ENCODE measurements around the gene TSPAN17.

The TSPAN17 gene

DNA sequence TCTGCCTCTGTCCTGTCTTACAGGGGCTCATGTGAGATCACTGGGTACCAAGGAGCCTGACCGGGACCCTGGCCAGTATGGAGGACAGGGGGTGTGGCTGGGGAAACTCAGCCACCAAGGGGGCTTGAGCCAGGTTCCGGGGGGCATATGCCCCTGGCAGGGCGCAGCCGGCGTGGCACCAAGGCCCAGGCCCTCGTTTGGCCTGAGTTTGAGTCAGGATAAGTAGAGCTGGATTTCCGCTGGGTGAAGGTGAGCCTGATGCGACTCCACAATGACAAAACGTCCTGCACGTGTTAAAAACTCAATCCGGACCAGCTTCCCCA lies 616 bp upstream of the TSPAN17 start:
- H3K4me3 ChIP-seq (IDR thresholded peaks at IDR 0.05; ENCODE audit: insufficient read depth, low read depth, low read length): no peak overlapping the region
- peak overlapping the region; percentile 77 for H2AFZ ChIP-seq (ENCODE audit: low read depth)
- no peaks in the 10 kb centered on the region for H3K27me3 ChIP-seq (ENCODE audit: insufficient read depth, low read depth)
- H3K4me2 ChIP-seq: peak overlapping the region; percentile 61
- H3K9ac ChIP-seq: peak overlapping the region; percentile 37; the same call in 1 of the 2 replicates
- TF ChIP-seq CTCF (conservative IDR thresholded peaks at IDR 0.05; ENCODE audit: low read depth, low read length): no peak
- H3K27ac ChIP-seq: no peak overlapping the region
- no peaks in the 10 kb centered on the region for H3K36me3 ChIP-seq (ENCODE audit: insufficient read depth)
- H4K20me1 ChIP-seq (ENCODE audit: insufficient read depth): no peaks in the 10 kb centered on the region
- peaks cover 15% of the 10 kb centered on the region for H3K4me1 ChIP-seq (ENCODE audit: low read depth, poor library complexity, severe bottlenecking)
- no peaks in the 10 kb centered on the region for H3K79me2 ChIP-seq (ENCODE audit: insufficient read depth, low read depth)

GRCh38 chr5:176647843-176648473 lies 674 bp downstream of the TSPAN17 start:
- H3K9ac ChIP-seq: peak overlapping the region; percentile 53; the same call in 1 of the 2 replicates
- H3K27ac ChIP-seq: no peak overlapping the region
- H3K79me2 ChIP-seq (ENCODE audit: insufficient read depth, low read depth): no peaks in the 10 kb centered on the region
- H3K4me1 ChIP-seq (ENCODE audit: low read depth, poor library complexity, severe bottlenecking): peaks cover 15% of the 10 kb centered on the region
- no peaks in the 10 kb centered on the region for H4K20me1 ChIP-seq (ENCODE audit: insufficient read depth)
- H3K4me2 ChIP-seq: peak overlapping the region; percentile 42; the same call in 1 of the 2 replicates
- H2AFZ ChIP-seq (ENCODE audit: low read depth): peak overlapping the region; percentile 67; the same call in 1 of the 2 replicates
- H3K27me3 ChIP-seq (ENCODE audit: insufficient read depth, low read depth): no peaks in the 10 kb centered on the region
- no peak for TF ChIP-seq CTCF (conservative IDR thresholded peaks at IDR 0.05; ENCODE audit: low read depth, low read length)
- H3K4me3 ChIP-seq (IDR thresholded peaks at IDR 0.05; ENCODE audit: insufficient read depth, low read depth, low read length): no peak overlapping the region
- no peaks in the 10 kb centered on the region for H3K36me3 ChIP-seq (ENCODE audit: insufficient read depth)

DNA sequence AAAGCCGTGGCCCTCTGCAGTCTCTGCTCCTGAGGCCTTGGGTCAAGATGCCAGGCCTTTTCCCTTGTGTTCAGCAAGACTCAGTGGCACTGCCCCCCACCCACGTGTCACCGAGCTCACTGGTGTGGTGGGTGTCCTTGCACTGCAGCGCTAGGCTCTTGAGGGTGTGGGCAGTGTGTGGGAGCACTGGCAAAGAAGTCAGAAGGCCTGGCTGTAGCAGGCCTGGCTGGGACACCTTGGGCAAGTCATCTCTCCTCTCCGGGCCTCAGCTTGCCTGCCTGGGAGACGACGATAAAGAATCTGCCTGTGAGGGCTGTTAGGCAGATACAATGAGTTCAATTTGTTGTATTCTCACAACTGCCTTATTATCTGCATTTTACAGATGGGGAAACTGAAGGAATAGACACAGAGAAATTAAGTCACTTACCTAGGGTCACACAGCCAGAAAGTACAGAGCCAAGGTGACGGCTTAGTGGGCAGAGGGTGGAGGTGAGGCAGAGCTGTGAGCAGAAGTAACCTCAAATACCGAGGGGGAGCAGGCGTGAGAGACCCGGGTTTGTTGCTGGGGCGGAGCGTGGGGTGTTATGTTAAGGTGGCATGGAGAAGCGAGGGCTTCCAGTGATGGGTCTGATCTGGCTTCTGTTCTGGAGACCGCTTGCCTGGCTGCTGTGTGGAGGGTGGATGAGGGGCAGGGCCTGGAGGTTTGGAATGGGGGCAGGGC lies 1.4 kb downstream of the TSPAN17 start:
- H3K4me3 ChIP-seq (IDR thresholded peaks at IDR 0.05; ENCODE audit: insufficient read depth, low read depth, low read length): no peak overlapping the region
- H3K27me3 ChIP-seq (ENCODE audit: insufficient read depth, low read depth): no peaks in the 10 kb centered on the region
- H4K20me1 ChIP-seq (ENCODE audit: insufficient read depth): no peaks in the 10 kb centered on the region
- H3K9ac ChIP-seq: no peak overlapping the region
- H3K4me1 ChIP-seq (ENCODE audit: low read depth, poor library complexity, severe bottlenecking): peaks cover 15% of the 10 kb centered on the region
- H3K79me2 ChIP-seq (ENCODE audit: insufficient read depth, low read depth): no peaks in the 10 kb centered on the region
- TF ChIP-seq CTCF (conservative IDR thresholded peaks at IDR 0.05; ENCODE audit: low read depth, low read length): no peak
- H3K27ac ChIP-seq: no peak overlapping the region
- peak overlapping the region; percentile 42; the same call in 1 of the 2 replicates for H3K4me2 ChIP-seq
- H3K36me3 ChIP-seq (ENCODE audit: insufficient read depth): no peaks in the 10 kb centered on the region
- no peak overlapping the region for H2AFZ ChIP-seq (ENCODE audit: low read depth)

DNA sequence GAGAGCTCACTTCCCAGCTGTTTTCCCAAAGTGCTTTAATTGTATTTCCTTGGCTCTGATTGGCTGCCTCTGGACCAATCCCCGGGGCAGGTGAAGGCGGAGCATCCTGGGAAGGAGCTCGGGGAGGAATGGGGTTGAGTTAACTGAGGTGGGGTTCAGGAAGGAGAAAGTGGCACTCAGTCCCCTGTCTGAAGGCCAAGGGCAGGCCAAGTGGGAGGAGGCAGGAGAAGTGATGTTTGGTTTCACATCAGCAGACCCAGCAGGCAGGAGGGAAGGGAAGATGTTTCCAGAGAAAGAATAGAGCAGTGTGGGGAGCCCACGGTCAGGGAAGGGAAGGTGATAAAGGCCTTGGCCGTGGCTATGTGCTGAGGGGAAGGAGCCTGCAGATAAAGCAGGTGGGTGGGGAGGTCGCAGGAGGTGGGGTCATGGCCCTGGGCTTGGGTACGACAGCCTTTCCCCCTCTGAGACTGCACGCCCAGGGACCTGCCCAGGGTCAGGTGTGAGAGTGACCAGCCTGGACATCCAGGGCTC lies 3.1 kb downstream of the TSPAN17 start:
- no peak overlapping the region for H3K9ac ChIP-seq
- peaks cover 15% of the 10 kb centered on the region for H3K4me1 ChIP-seq (ENCODE audit: low read depth, poor library complexity, severe bottlenecking)
- no peak overlapping the region for H3K4me3 ChIP-seq (IDR thresholded peaks at IDR 0.05; ENCODE audit: insufficient read depth, low read depth, low read length)
- no peak for TF ChIP-seq CTCF (conservative IDR thresholded peaks at IDR 0.05; ENCODE audit: low read depth, low read length)
- H3K79me2 ChIP-seq (ENCODE audit: insufficient read depth, low read depth): no peaks in the 10 kb centered on the region
- H3K27me3 ChIP-seq (ENCODE audit: insufficient read depth, low read depth): no peaks in the 10 kb centered on the region
- H3K36me3 ChIP-seq (ENCODE audit: insufficient read depth): no peaks in the 10 kb centered on the region
- no peak overlapping the region for H2AFZ ChIP-seq (ENCODE audit: low read depth)
- H3K4me2 ChIP-seq: no peak overlapping the region
- H4K20me1 ChIP-seq (ENCODE audit: insufficient read depth): no peaks in the 10 kb centered on the region
- no peak overlapping the region for H3K27ac ChIP-seq

All from KMS-11 (cell line).